Trophoblast cell (in vitro differentiated cells and primary cell): ENCODE results near the gene KCNH2.
A peak's percentile ranks its signal among the peaks of the same experiment; 100 is the strongest.

Source experiments
- DNase-seq, 2 donors: peaks; one replicate each; pipeline ENCODE4 v3.0.0-alpha.2; 2016
- H2AFZ ChIP-seq: 2 replicates; pipeline ENCODE4 v1.6.1; 2013; ENCODE audit warnings: low read length, moderate library complexity, mild to moderate bottlenecking; ENCODE audit not compliant: insufficient read depth, poor library complexity
- H2AK5ac ChIP-seq: 2 replicates; pipeline ENCODE4 v1.6.1; 2013; ENCODE audit warnings: mild to moderate bottlenecking, low read length
- H2BK120ac ChIP-seq: 2 replicates; pipeline ENCODE4 v1.6.1; 2013; ENCODE audit warnings: low read length, mild to moderate bottlenecking, moderate library complexity; ENCODE audit not compliant: insufficient read depth, poor library complexity
- H2BK12ac ChIP-seq: 2 replicates; pipeline ENCODE4 v1.6.1; 2013; ENCODE audit warnings: mild to moderate bottlenecking, low read length, moderate library complexity
- H2BK5ac ChIP-seq: 2 replicates; pipeline ENCODE4 v1.6.1; 2013; ENCODE audit warnings: low read length, low read depth, moderate library complexity, mild to moderate bottlenecking; ENCODE audit not compliant: poor library complexity
- H3K14ac ChIP-seq: 2 replicates; pipeline ENCODE4 v1.6.1; 2013; ENCODE audit warnings: mild to moderate bottlenecking, low read length
- H3K18ac ChIP-seq: 2 replicates; pipeline ENCODE4 v1.6.1; 2013; ENCODE audit warnings: mild to moderate bottlenecking, low read length
- H3K23ac ChIP-seq: 2 replicates; pipeline ENCODE4 v1.6.1; 2013; ENCODE audit warnings: low read length
- H3K27ac ChIP-seq: 2 replicates; pipeline ENCODE4 v1.5.1; 2013; ENCODE audit warnings: low read depth, mild to moderate bottlenecking, inconsistent platforms, low read length, moderate library complexity
- H3K27me3 ChIP-seq: 2 replicates; pipeline ENCODE4 v1.6.1; 2013; ENCODE audit warnings: inconsistent platforms, mild to moderate bottlenecking, low read length, moderate library complexity; ENCODE audit not compliant: insufficient read depth
- H3K36me3 ChIP-seq, 2 experiments: 1 replicate in 1 of 2; 2 replicates in 1 of 2; pipeline ENCODE4 v1.6.1; 2013; ENCODE audit warnings: low read length in 2 of 2, mild to moderate bottlenecking in 2 of 2, moderate library complexity in 1 of 2; ENCODE audit not compliant: insufficient read depth in 2 of 2, control insufficient read depth in 1 of 2
- H3K4ac ChIP-seq: 2 replicates; pipeline ENCODE4 v1.6.1; 2013; ENCODE audit warnings: low read depth, mild to moderate bottlenecking, low read length, moderate library complexity
- H3K4me1 ChIP-seq, 2 experiments: 1 replicate in 1 of 2; 2 replicates in 1 of 2; pipeline ENCODE4 v1.6.1; 2013; ENCODE audit warnings: low read length in 2 of 2, mild to moderate bottlenecking in 2 of 2, moderate library complexity in 1 of 2; ENCODE audit not compliant: insufficient read depth in 2 of 2, control insufficient read depth in 1 of 2
- H3K4me2 ChIP-seq: 2 replicates; pipeline ENCODE4 v1.6.1; 2013; ENCODE audit warnings: inconsistent platforms, mild to moderate bottlenecking, low read length, moderate library complexity
- H3K4me3 ChIP-seq: 2 replicates; pipeline ENCODE4 v1.5.1; 2013; ENCODE audit warnings: mild to moderate bottlenecking, low read depth, low read length, inconsistent platforms
- H3K79me1 ChIP-seq: one replicate; pipeline ENCODE4 v1.6.1; 2013; ENCODE audit warnings: low read length
- H3K79me2 ChIP-seq: 2 replicates; pipeline ENCODE4 v1.6.1; 2013; ENCODE audit warnings: low read length, mild to moderate bottlenecking; ENCODE audit not compliant: control insufficient read depth, insufficient read depth, poor library complexity
- H3K9ac ChIP-seq: 2 replicates; pipeline ENCODE4 v1.6.1; 2013; ENCODE audit warnings: mild to moderate bottlenecking, low read length
- H3K9me3 ChIP-seq: 2 replicates; pipeline ENCODE4 v1.6.1; 2013; ENCODE audit warnings: low read depth, mild to moderate bottlenecking, control low read depth, inconsistent platforms, low read length; ENCODE audit not compliant: insufficient read depth
- H4K12ac ChIP-seq: 2 replicates; pipeline ENCODE4 v1.6.1; 2013; ENCODE audit warnings: low read depth, mild to moderate bottlenecking, low read length, moderate library complexity
- H4K8ac ChIP-seq: 2 replicates; pipeline ENCODE4 v1.6.1; 2013; ENCODE audit warnings: low read depth, mild to moderate bottlenecking, low read length, moderate library complexity
- H4K91ac ChIP-seq: one replicate; pipeline ENCODE4 v1.6.1; 2013; ENCODE audit warnings: low read depth, mild to moderate bottlenecking, low read length, moderate library complexity
- WGBS: extraction: QIAGEN DNeasy Blood & Tissue Kit; methylation state at CpG from one replicate; pipeline ENCODE4 v1.1.7; 2013; ENCODE audit warnings: missing lambda C conversion rate; ENCODE audit not compliant: insufficient read length, insufficient coverage; ENCODE audit errors: extremely low coverage; 5-methylcytosine and 5-hydroxymethylcytosine counted together

Gene KCNH2

GRCh38 chr7:150944066-150945042, 33.8 kb downstream of the KCNH2 start:
- Histone ChIP-seq H4K12ac (no peak overlapping the region), H3K18ac (no peak overlapping the region), H3K9ac (no peak overlapping the region), H2BK120ac (no peak overlapping the region), H4K8ac (no peak overlapping the region), H3K4me2 (no peak overlapping the region), H3K79me1 (peaks cover 4% of the 10 kb centered on the region), H3K4me1 (peaks cover 3 to 16% of the 10 kb centered on the region in 2 experiments), H3K23ac (no peak overlapping the region), H3K4me3 (peak overlapping the region; percentile 31), H2AFZ (no peak overlapping the region), H2BK5ac (no peak overlapping the region), H3K14ac (no peak overlapping the region), H2BK12ac (no peak overlapping the region), H4K91ac (no peak overlapping the region), H3K4ac (no peak overlapping the region), H3K9me3 (peaks cover 3% of the 10 kb centered on the region), H2AK5ac (no peak overlapping the region), H3K79me2 (no peaks in the 10 kb centered on the region), H3K27me3 (no peaks in the 10 kb centered on the region), H3K27ac (no peak overlapping the region), H3K36me3 (no peaks in the 10 kb centered on the region)
- no peak for DNase-seq
- no CpG with 5 or more reads among the region's 6 CpGs for WGBS

GRCh38 chr7:150943453-150943814, 34.7 kb downstream of the KCNH2 start:
- no peaks in the 10 kb centered on the region for H3K36me3 ChIP-seq
- DNase-seq: no peak
- peaks cover 0 to 9% of the 10 kb centered on the region in 2 experiments for H3K4me1 ChIP-seq
- H3K4me3 ChIP-seq: no peak overlapping the region
- no peak overlapping the region for H3K18ac ChIP-seq
- no peak overlapping the region for H3K23ac ChIP-seq
- H2BK120ac ChIP-seq: no peak overlapping the region
- no peak overlapping the region for H3K14ac ChIP-seq
- H2BK5ac ChIP-seq: no peak overlapping the region
- no peaks in the 10 kb centered on the region for H3K9me3 ChIP-seq
- H3K79me1 ChIP-seq: peaks cover 2% of the 10 kb centered on the region
- H3K27ac ChIP-seq: no peak overlapping the region
- no peak overlapping the region for H2AK5ac ChIP-seq
- no peaks in the 10 kb centered on the region for H3K27me3 ChIP-seq
- H3K9ac ChIP-seq: no peak overlapping the region
- no peak overlapping the region for H4K91ac ChIP-seq
- no peak overlapping the region for H3K4me2 ChIP-seq
- no peaks in the 10 kb centered on the region for H3K79me2 ChIP-seq
- no CpG with 5 or more reads among the region's 6 CpGs for WGBS
- no peak overlapping the region for H3K4ac ChIP-seq
- H4K12ac ChIP-seq: no peak overlapping the region
- H4K8ac ChIP-seq: no peak overlapping the region
- no peak overlapping the region for H2BK12ac ChIP-seq
- H2AFZ ChIP-seq: no peak overlapping the region

- peaks cover under 1% of the 10 kb centered on the region for H3K79me1 ChIP-seq
Observed at GRCh38 chr7:150942591-150943452, 35.3 kb downstream of the KCNH2 start.

GRCh38 chr7:150942001-150942590, 36.0 kb downstream of the KCNH2 start:
- no peak overlapping the region for H3K18ac ChIP-seq
- no peaks in the 10 kb centered on the region for H3K79me1 ChIP-seq
- H3K4me1 ChIP-seq: peaks cover 0 to 4% of the 10 kb centered on the region in 2 experiments
- H3K79me2 ChIP-seq: no peaks in the 10 kb centered on the region
- H3K14ac ChIP-seq: no peak overlapping the region
- no CpG with 5 or more reads among the region's 14 CpGs for WGBS
- H2BK5ac ChIP-seq: no peak overlapping the region
- H2AK5ac ChIP-seq: no peak overlapping the region
- no peak overlapping the region for H3K27ac ChIP-seq
- H3K23ac ChIP-seq: no peak overlapping the region
- H3K9me3 ChIP-seq: no peaks in the 10 kb centered on the region
- H3K27me3 ChIP-seq: no peaks in the 10 kb centered on the region
- no peak overlapping the region for H4K12ac ChIP-seq
- no peak overlapping the region for H2AFZ ChIP-seq
- no peak overlapping the region for H4K91ac ChIP-seq
- no peak overlapping the region for H3K9ac ChIP-seq
- no peak overlapping the region for H4K8ac ChIP-seq
- DNase-seq: no peak
- H3K4me2 ChIP-seq: no peak overlapping the region
- H2BK12ac ChIP-seq: no peak overlapping the region
- H3K36me3 ChIP-seq: no peaks in the 10 kb centered on the region
- H3K4ac ChIP-seq: no peak overlapping the region
- no peak overlapping the region for H3K4me3 ChIP-seq
- no peak overlapping the region for H2BK120ac ChIP-seq

More at GRCh38 chr7:150942591-150943452, 35.3 kb downstream of the KCNH2 start:
- no peak overlapping the region for H3K14ac ChIP-seq
- no peak overlapping the region for H4K91ac ChIP-seq
- no peak overlapping the region for H3K4me3 ChIP-seq
- no peak overlapping the region for H3K4ac ChIP-seq
- no peak overlapping the region for H4K8ac ChIP-seq
- no peak overlapping the region for H2AK5ac ChIP-seq
- H3K79me2 ChIP-seq: no peaks in the 10 kb centered on the region
- no peak overlapping the region for H3K23ac ChIP-seq
- H3K27me3 ChIP-seq: no peaks in the 10 kb centered on the region
- H3K18ac ChIP-seq: no peak overlapping the region
- no peak overlapping the region for H4K12ac ChIP-seq
- H3K4me2 ChIP-seq: no peak overlapping the region
- H3K9ac ChIP-seq: no peak overlapping the region
- no peak overlapping the region for H2BK5ac ChIP-seq
- peaks cover 0 to 6% of the 10 kb centered on the region in 2 experiments for H3K4me1 ChIP-seq
- no peak for DNase-seq
- no peaks in the 10 kb centered on the region for H3K36me3 ChIP-seq
- no peaks in the 10 kb centered on the region for H3K9me3 ChIP-seq
- no CpG with 5 or more reads among the region's 13 CpGs for WGBS
- H3K27ac ChIP-seq: no peak overlapping the region
- no peak overlapping the region for H2BK12ac ChIP-seq
- H2BK120ac ChIP-seq: no peak overlapping the region
- H2AFZ ChIP-seq: no peak overlapping the region
